GM12872 (cell line): Measurements from ENCODE around the gene PRKN.

Source experiments
- CTCF ChIP-seq: IDR thresholded peaks from 3 replicates; pipeline ENCODE4 v1.5.1; 2011; ENCODE audit warnings: low read depth, mild to moderate bottlenecking, low read length, moderate library complexity; ENCODE audit not compliant: insufficient read depth

The PRKN gene

GRCh38 chr6:162621246-162621645 lies 106.3 kb downstream of the PRKN start:
- no peak for TF ChIP-seq CTCF

- no peak for TF ChIP-seq CTCF
These were observed 107.5 kb downstream of the PRKN start for GRCh38 chr6:162620073-162620472.

GRCh38 chr6:162618448-162619002 lies 109.0 kb downstream of the PRKN start:
- TF ChIP-seq CTCF, result no peak

GRCh38 chr6:162615016-162615705 lies 112.4 kb downstream of the PRKN start:
- TF ChIP-seq CTCF, result no peak

DNA sequence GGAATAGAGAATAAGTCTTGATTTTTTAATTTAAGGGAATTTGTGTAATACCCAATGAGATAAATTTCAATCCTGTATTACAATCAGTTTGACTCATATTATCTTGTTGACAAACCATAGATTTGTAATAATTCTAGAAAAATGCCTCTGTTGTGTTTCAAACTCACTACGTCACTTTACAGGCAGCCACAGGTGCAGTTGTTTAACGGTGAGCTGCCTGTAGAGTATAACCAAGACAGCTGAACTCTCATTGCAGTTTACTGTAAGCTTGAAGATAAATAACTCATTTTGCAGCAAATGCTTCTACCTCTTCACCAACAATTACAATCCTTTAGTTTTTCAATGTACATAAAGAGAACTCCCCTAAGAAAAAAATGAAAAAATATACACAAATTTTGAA lies 114.3 kb downstream of the PRKN start:
- no peak for TF ChIP-seq CTCF

DNA sequence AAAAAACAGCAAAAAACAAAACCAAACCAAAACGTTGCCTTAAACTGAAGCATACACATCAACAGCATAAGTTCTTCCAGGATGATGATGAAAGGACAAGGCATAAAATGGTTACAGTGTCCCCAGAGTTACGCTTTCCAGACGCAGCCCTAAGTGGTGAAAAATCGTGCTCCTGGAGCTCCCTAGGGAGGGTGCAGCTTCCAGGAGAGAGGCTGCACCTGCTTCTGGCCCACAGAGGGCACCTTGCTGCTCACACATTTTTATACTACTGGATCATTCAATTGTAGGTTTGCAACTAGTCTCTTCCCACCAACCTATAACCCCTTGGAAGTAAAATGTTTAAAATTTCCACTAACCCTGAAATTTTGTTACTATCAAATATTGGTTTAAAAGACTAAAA lies 115.0 kb downstream of the PRKN start:
- TF ChIP-seq CTCF, result no peak

GRCh38 chr6:162610351-162610750 lies 117.2 kb downstream of the PRKN start:
- no peak for TF ChIP-seq CTCF
